22Rv1 (cell line): ENCODE results near the gene IQSEC1.

Source experiments
- H3K27ac ChIP-seq: fragments of 450-650 bp; 2 replicates; pipeline ENCODE4 v1.5.1; 2017
- ZFX ChIP-seq: fragments of 450-650 bp; IDR thresholded peaks from 2 replicates; pipeline ENCODE4 v1.6.1; 2017; ENCODE audit warnings: antibody characterized with exemption, borderline replicate concordance
- TF ChIP-seq, protein P1 (sequence below): fragments of 450-650 bp; IDR thresholded peaks from 2 replicates; pipeline ENCODE4 v1.5.1; 2017; ENCODE audit warnings: mild to moderate bottlenecking

The IQSEC1 gene

DNA sequence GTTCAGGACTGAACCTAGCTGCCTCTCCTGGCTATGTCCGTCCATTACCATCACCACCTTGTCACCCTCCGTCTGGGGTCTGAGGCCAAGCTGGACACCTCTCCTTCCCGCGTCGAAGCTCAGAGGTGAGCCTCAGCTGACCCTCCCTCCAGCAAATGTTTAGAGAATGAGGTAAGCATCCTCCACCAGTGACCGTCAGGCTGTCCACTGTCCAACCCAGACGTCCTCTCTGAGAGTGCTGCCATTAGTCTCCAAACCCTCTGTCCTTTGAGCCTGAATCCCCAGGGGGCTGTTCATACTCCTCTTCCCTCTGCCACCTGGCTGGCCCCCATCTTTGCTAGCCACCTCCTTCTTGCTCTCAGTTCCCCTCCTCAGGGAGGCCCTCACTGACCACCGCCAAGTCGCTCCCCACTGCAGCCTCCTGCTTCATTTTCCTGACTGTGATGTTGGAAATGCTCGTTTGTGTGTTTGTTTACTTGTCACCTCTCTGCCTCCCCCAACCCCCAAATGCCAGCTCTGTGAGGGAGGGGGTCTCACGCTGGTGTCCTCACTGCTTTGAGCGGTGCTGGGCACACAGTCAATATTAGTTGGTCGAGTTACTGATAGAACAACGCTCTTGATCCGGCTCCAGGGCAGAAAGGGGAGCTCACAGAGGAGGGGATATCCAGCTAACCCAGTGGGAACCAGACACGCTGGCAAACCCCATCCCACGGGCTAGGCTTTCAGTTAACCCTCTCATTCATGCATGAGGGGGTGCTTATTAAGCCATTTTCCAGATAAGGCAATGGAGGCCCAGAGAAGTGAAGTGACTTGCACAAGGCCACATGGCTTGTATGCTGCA, 64.9 kb downstream of the IQSEC1 start:
- H3K27ac ChIP-seq, result no peak overlapping the region
- TF ChIP-seq ZFX, result no peak
- TF ChIP-seq, protein P1, sequence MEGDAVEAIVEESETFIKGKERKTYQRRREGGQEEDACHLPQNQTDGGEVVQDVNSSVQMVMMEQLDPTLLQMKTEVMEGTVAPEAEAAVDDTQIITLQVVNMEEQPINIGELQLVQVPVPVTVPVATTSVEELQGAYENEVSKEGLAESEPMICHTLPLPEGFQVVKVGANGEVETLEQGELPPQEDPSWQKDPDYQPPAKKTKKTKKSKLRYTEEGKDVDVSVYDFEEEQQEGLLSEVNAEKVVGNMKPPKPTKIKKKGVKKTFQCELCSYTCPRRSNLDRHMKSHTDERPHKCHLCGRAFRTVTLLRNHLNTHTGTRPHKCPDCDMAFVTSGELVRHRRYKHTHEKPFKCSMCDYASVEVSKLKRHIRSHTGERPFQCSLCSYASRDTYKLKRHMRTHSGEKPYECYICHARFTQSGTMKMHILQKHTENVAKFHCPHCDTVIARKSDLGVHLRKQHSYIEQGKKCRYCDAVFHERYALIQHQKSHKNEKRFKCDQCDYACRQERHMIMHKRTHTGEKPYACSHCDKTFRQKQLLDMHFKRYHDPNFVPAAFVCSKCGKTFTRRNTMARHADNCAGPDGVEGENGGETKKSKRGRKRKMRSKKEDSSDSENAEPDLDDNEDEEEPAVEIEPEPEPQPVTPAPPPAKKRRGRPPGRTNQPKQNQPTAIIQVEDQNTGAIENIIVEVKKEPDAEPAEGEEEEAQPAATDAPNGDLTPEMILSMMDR, result no peak

DNA sequence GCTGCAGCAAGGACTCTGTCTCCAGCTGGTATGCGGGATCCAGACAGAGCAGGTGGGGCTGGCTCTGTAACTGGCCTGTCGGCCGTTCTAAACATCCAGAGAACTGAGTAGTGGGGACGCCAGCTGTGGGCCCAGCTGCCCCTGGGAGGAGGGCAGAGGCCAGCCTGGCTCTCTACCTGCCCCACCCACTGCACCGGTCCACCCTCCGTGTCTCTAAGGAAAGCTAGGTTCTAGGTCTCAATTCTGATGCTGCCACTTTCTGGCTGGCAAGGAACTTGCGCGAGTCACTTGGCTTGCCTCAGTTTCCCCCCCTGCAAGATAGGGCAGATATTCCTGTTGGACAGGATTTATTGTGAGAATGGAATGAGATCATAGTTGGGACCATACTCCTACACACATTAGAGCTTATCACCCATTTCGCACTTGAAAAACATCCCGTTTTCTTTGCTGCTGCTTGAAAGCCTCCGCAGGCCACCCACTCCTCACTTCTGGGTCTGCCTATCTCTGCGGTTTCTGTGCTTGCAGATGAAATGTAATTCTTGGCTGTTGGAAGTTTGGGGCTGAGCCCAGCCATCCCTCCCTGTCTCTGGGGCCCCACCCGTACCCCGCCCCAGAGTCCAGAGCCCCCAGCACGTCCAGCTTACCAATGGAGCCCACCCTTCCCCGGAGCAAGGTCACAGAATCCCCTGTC, 65.8 kb downstream of the IQSEC1 start:
- TF ChIP-seq, protein P1, result no peak
- no peak for TF ChIP-seq ZFX
- H3K27ac ChIP-seq, result no peak overlapping the region

DNA sequence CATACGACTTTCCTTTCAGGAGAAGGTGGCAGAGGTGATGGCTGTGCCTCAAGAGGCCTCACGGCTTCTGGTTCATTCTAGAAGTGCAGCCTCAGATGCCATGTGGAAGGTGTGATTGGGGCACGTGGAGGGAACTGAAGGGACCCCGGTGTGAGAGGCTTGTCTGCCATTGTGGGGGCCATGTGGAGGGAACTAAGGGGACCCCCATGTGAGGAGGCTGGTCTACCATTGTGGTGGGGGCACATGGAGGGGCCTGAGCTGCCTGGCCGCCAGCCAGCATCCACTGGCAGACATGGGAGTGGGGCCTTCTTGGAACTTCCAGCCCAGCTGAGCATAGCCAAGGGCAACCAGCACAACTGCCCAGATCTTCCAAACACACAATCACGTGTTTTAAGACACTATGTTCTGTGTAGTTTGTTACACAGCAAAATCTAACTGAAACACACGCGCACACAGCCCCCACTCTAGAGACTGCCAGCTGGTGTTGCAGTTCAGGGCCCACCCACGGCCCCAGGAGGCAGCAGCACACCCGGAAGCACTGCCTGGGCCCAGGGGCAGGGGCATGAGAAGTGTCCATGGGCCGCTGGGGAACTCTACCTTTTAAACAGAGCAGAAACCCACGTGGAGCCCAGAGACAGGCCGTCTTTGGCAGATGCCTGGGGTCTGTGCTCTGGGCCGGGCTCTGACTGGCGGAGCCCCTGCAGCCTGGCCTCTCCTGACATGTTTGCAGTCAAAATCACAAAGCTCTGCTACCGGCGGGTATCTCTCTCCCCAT, 66.8 kb downstream of the IQSEC1 start:
- TF ChIP-seq, protein P1, result no peak
- TF ChIP-seq ZFX, result no peak
- no peak overlapping the region for H3K27ac ChIP-seq

DNA sequence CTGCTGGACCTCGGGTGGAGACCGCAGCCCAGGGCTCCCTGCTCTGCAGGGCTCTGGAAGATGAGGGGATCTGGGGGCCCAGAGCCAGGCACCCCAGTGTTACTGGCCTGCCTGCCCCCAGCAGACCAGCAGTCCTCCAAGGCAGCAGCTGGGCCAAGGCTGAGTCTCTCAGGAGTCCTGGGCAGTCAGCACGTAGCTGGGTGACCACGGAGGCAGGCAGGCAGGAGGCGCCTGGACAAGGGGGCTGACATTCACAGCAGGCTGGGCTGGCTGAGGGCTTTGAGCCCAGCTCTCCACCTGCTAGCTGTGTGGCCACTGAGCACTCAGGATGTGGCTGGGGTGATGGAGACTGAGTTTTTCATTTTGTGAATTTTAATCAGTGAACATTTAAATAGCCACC, 67.9 kb downstream of the IQSEC1 start:
- no peak for TF ChIP-seq ZFX
- TF ChIP-seq, protein P1, result no peak
- no peak overlapping the region for H3K27ac ChIP-seq

DNA sequence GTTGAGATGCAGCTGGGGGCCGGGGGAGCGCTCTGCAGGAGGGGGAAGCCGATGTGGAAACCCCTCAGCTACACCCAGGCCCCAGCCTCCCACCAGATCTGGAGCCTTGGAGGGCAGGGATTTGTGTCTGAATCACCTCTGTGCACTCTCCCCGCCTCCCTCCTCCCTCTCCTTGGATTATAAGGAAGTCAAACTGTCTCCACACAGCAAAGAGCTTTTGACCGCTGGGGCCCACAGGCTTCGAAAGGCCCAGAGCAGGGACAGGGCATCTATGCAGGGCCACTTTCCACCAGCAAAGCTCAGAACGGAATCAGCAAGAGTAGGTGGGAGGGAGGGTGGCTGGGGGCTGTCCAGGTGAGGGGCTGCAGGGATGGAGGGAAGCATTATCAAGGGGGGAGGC, 68.9 kb downstream of the IQSEC1 start:
- TF ChIP-seq, protein P1, result no peak
- TF ChIP-seq ZFX, result no peak
- H3K27ac ChIP-seq, result no peak overlapping the region

DNA sequence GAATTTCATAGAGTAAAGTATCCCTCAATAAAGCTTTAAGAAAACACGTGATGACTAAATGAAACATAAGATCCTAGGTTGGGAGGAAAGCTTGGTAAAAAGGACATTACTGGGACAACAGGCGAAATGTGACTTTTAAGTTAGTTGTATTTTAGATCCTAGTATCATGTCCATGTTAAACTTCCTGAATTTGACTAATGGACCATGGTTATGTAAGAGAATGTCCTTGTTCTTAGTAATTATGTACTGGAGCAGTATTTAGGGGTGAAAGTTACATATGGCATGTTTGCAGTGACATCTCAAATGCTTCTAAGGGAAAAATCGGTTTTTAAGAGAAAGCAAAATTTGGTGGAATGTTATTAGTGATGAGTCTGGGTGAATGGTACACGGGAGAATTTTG, 69.6 kb downstream of the IQSEC1 start:
- no peak overlapping the region for H3K27ac ChIP-seq
- TF ChIP-seq, protein P1, result no peak
- no peak for TF ChIP-seq ZFX
